ENCODE results near the gene MAP4. TPM values are rescaled to one million over a fixed set of nuclear protein-coding genes. Genes with fewer than 3 reads are reported as not detected.
A peak's percentile ranks its signal among the peaks of the same experiment; 100 is the strongest.

The MAP4 gene
- total RNA-seq, 1 donor from 2014 or later: 471 TPM

DNA sequence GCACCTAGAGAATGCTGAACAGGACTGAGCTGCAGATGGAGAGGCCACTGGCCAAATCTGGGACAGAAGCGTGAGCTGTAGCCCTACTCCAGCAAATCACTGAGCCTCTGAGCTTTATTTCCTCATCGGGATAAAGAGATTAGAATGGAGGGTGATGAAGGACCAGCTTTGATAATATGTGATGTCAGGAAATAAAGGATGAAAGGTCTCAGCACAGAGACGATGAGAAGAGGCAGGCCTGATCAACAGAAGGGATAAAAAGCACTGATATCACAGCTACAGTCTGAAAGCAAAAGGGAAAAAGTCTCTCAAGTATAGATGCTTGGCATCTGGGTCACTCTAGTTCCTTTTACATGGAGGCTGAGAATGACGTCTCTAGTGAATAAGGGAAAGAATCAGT, 143.3 kb downstream of the MAP4 start:
- Histone ChIP-seq H3K27ac (ENCODE audit: low read depth, low read length) (no peak overlapping the region), H3K79me2 (ENCODE audit: insufficient read depth, low read length) (peaks cover 13% of the 10 kb centered on the region), H2AFZ (ENCODE audit: low read depth, low read length) (no peak overlapping the region), H3K9me3 (ENCODE audit: insufficient read depth, low read depth, low read length) (no peaks in the 10 kb centered on the region), H3K4me1 (ENCODE audit: insufficient read depth, low read length) (peaks cover 7% of the 10 kb centered on the region), H4K20me1 (ENCODE audit: insufficient read depth, low read length) (peaks cover 24% of the 10 kb centered on the region), H3K4me3 (ENCODE audit: insufficient read depth, low read depth, low read length) (no peak overlapping the region), H3K9ac (ENCODE audit: low read length) (no peak overlapping the region), H3K36me3 (ENCODE audit: insufficient read depth, low read length) (peaks cover 52% of the 10 kb centered on the region), H3K4me2 (ENCODE audit: low read length) (no peak overlapping the region), H3K27me3 (ENCODE audit: insufficient read depth, low read length) (no peaks in the 10 kb centered on the region)
- Mint-ChIP-seq H3K4me3 (ENCODE audit: unreplicated experiment) (no peak overlapping the region), H3K9me3 (ENCODE audit: unreplicated experiment) (no peaks in the 10 kb centered on the region), H3K27me3 (ENCODE audit: low read depth, unreplicated experiment) (no peaks in the 10 kb centered on the region), H3K36me3 (ENCODE audit: low read depth, unreplicated experiment) (peaks cover 44% of the 10 kb centered on the region), H3K4me1 (ENCODE audit: low read depth, unreplicated experiment) (peaks cover 24% of the 10 kb centered on the region), H3K27ac (ENCODE audit: unreplicated experiment) (peak overlapping the region; percentile 2)
- no peak for DNase-seq (ENCODE audit: low read depth)
- no peak for FAIRE-seq
- TF ChIP-seq, protein P1, sequence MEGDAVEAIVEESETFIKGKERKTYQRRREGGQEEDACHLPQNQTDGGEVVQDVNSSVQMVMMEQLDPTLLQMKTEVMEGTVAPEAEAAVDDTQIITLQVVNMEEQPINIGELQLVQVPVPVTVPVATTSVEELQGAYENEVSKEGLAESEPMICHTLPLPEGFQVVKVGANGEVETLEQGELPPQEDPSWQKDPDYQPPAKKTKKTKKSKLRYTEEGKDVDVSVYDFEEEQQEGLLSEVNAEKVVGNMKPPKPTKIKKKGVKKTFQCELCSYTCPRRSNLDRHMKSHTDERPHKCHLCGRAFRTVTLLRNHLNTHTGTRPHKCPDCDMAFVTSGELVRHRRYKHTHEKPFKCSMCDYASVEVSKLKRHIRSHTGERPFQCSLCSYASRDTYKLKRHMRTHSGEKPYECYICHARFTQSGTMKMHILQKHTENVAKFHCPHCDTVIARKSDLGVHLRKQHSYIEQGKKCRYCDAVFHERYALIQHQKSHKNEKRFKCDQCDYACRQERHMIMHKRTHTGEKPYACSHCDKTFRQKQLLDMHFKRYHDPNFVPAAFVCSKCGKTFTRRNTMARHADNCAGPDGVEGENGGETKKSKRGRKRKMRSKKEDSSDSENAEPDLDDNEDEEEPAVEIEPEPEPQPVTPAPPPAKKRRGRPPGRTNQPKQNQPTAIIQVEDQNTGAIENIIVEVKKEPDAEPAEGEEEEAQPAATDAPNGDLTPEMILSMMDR (IDR thresholded peaks at IDR 0.05; ENCODE audit: insufficient read depth, low read depth, low read length): no peak
- no peak for TF ChIP-seq EZH2 (IDR thresholded peaks at IDR 0.05; ENCODE audit: insufficient read depth, low read length)

DNA sequence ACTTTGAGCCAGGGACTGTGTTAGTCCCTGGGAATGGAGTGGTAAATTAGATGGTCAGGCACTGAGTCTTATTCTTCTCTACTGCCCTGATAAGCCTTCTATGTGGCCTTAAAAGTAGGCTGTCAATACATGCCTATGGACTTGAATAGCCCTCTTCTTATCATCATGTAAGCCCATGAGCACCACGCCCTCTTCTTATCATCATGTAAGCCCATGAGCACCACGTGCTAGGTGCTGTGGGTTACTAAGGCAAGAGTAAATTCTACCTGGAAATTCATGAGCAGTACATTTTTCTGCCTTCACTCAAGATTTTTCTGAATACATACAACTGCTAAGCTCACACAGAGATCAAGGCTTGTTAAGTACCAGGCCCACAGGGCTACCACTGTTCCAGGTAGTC, 144.8 kb downstream of the MAP4 start:
- Histone ChIP-seq H3K4me2 (ENCODE audit: low read length) (no peak overlapping the region), H4K20me1 (ENCODE audit: insufficient read depth, low read length) (peaks cover 25% of the 10 kb centered on the region), H3K9ac (ENCODE audit: low read length) (no peak overlapping the region), H2AFZ (ENCODE audit: low read depth, low read length) (no peak overlapping the region), H3K27me3 (ENCODE audit: insufficient read depth, low read length) (no peaks in the 10 kb centered on the region), H3K9me3 (ENCODE audit: insufficient read depth, low read depth, low read length) (no peaks in the 10 kb centered on the region), H3K79me2 (ENCODE audit: insufficient read depth, low read length) (peaks cover 9% of the 10 kb centered on the region), H3K36me3 (ENCODE audit: insufficient read depth, low read length) (peaks cover 64% of the 10 kb centered on the region), H3K4me1 (ENCODE audit: insufficient read depth, low read length) (no peaks in the 10 kb centered on the region), H3K27ac (ENCODE audit: low read depth, low read length) (no peak overlapping the region), H3K4me3 (ENCODE audit: insufficient read depth, low read depth, low read length) (no peak overlapping the region)
- Mint-ChIP-seq H3K4me3 (ENCODE audit: unreplicated experiment) (no peak overlapping the region), H3K9me3 (ENCODE audit: unreplicated experiment) (no peaks in the 10 kb centered on the region), H3K36me3 (ENCODE audit: low read depth, unreplicated experiment) (peaks cover 40% of the 10 kb centered on the region), H3K4me1 (ENCODE audit: low read depth, unreplicated experiment) (peaks cover 14% of the 10 kb centered on the region), H3K27me3 (ENCODE audit: low read depth, unreplicated experiment) (no peaks in the 10 kb centered on the region), H3K27ac (ENCODE audit: unreplicated experiment) (no peak overlapping the region)
- no peak for FAIRE-seq
- TF ChIP-seq EZH2 (IDR thresholded peaks at IDR 0.05; ENCODE audit: insufficient read depth, low read length): no peak
- TF ChIP-seq, protein P1 (IDR thresholded peaks at IDR 0.05; ENCODE audit: insufficient read depth, low read depth, low read length): no peak
- no peak for DNase-seq (ENCODE audit: low read depth)

DNA sequence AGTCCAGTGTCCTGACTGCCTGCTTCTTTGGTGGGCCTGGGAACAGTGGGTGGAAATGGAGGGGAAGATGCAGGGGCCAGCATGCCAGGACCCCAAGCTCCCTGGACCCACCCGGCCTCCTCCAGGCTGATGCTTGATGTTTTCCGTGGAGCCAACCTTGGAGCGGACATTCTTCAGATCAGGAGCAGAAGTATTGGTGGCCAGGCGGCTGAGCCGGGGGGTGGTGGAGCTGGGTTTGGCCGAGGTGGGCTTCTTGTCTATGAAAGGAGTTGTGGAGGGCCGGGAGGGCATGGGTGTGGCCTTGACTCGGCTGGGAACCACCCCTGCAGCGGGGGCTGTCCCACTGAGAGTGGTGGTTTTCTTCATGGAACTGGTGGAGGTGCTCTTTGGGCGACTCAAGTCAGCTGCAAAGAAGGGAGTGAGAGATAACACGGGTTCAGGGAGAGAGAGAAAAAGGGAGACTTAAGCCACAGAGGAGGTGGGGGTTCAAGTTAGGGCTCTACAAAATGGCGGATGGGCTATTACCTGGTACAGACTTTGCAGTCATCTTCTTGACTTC, 145.4 kb downstream of the MAP4 start:
- TF ChIP-seq, protein P1 (IDR thresholded peaks at IDR 0.05; ENCODE audit: insufficient read depth, low read depth, low read length): no peak
- TF ChIP-seq EZH2 (IDR thresholded peaks at IDR 0.05; ENCODE audit: insufficient read depth, low read length): no peak
- peaks cover 25% of the 10 kb centered on the region for H4K20me1 ChIP-seq (ENCODE audit: insufficient read depth, low read length)
- no peaks in the 10 kb centered on the region for H3K9me3 Mint-ChIP-seq (ENCODE audit: unreplicated experiment)
- DNase-seq (ENCODE audit: low read depth) (no peak), FAIRE-seq (no peak)
- H3K36me3 ChIP-seq (ENCODE audit: insufficient read depth, low read length): peaks cover 64% of the 10 kb centered on the region
- no peak overlapping the region for H2AFZ ChIP-seq (ENCODE audit: low read depth, low read length)
- peak overlapping the region; percentile 26 for H3K27ac Mint-ChIP-seq (ENCODE audit: unreplicated experiment)
- peaks cover 9% of the 10 kb centered on the region for H3K79me2 ChIP-seq (ENCODE audit: insufficient read depth, low read length)
- peaks cover 14% of the 10 kb centered on the region for H3K4me1 Mint-ChIP-seq (ENCODE audit: low read depth, unreplicated experiment)
- H3K36me3 Mint-ChIP-seq (ENCODE audit: low read depth, unreplicated experiment): peaks cover 42% of the 10 kb centered on the region
- no peak overlapping the region for H3K4me3 Mint-ChIP-seq (ENCODE audit: unreplicated experiment)
- no peaks in the 10 kb centered on the region for H3K27me3 Mint-ChIP-seq (ENCODE audit: low read depth, unreplicated experiment)
- no peaks in the 10 kb centered on the region for H3K4me1 ChIP-seq (ENCODE audit: insufficient read depth, low read length)
- no peak overlapping the region for H3K9ac ChIP-seq (ENCODE audit: low read length)
- H3K9me3 ChIP-seq (ENCODE audit: insufficient read depth, low read depth, low read length): no peaks in the 10 kb centered on the region
- H3K4me3 ChIP-seq (ENCODE audit: insufficient read depth, low read depth, low read length): no peak overlapping the region
- H3K27ac ChIP-seq (ENCODE audit: low read depth, low read length): no peak overlapping the region
- no peaks in the 10 kb centered on the region for H3K27me3 ChIP-seq (ENCODE audit: insufficient read depth, low read length)
- no peak overlapping the region for H3K4me2 ChIP-seq (ENCODE audit: low read length)

All from astrocyte (in vitro differentiated cells and primary cell).